Memory B cell (primary cell): Measurements from ENCODE around the gene ITGA11.

ENCODE experiments used
- ATAC-seq: fragments of 150-1000 bp; cut with Tn5 transposase; 2 replicates; pipeline ENCODE4 v1.10.0; 2021; ENCODE audit warnings: low read depth, mild to moderate bottlenecking, moderate library complexity
- DNase-seq, 2 donors: peaks; one replicate each; pipeline ENCODE4 v3.0.0; 2022; ENCODE audit warnings: low spot score in 2 of 2
- H3K27ac Mint-ChIP-seq: one replicate; pipeline ENCODE4 v1.8.0; 2022; ENCODE audit warnings: mild to moderate bottlenecking, moderate library complexity, mixed read lengths
- H3K27me3 Mint-ChIP-seq: one replicate; pipeline ENCODE4 v1.8.0; 2022; ENCODE audit warnings: mixed read lengths
- H3K36me3 Mint-ChIP-seq: one replicate; pipeline ENCODE4 v1.8.0; 2022; ENCODE audit warnings: mild to moderate bottlenecking, mixed read lengths
- H3K4me1 Mint-ChIP-seq: one replicate; pipeline ENCODE4 v1.8.0; 2022; ENCODE audit warnings: mixed read lengths
- H3K4me3 Mint-ChIP-seq: one replicate; pipeline ENCODE4 v1.8.0; 2022; ENCODE audit warnings: mild to moderate bottlenecking, moderate library complexity, mixed read lengths
- H3K9me3 Mint-ChIP-seq: one replicate; pipeline ENCODE4 v1.8.0; 2022; ENCODE audit warnings: mixed read lengths

ITGA11 gene

GRCh38 chr15:68353421-68354135 lies 78.4 kb downstream of the ITGA11 start:
- no peak for DNase-seq
- H3K27ac Mint-ChIP-seq = no peak overlapping the region
- H3K4me1 Mint-ChIP-seq = no peaks in the 10 kb centered on the region
- ATAC-seq = no peak
- no peak overlapping the region for H3K4me3 Mint-ChIP-seq
- no peaks in the 10 kb centered on the region for H3K36me3 Mint-ChIP-seq
- no peaks in the 10 kb centered on the region for H3K9me3 Mint-ChIP-seq
- peaks cover 2% of the 10 kb centered on the region for H3K27me3 Mint-ChIP-seq

GRCh38 chr15:68352401-68353062 lies 79.4 kb downstream of the ITGA11 start:
- H3K27me3 Mint-ChIP-seq = peaks cover 7% of the 10 kb centered on the region
- H3K27ac Mint-ChIP-seq = no peak overlapping the region
- H3K4me1 Mint-ChIP-seq = no peaks in the 10 kb centered on the region
- no peaks in the 10 kb centered on the region for H3K36me3 Mint-ChIP-seq
- ATAC-seq (no peak), DNase-seq (no peak)
- no peak overlapping the region for H3K4me3 Mint-ChIP-seq
- H3K9me3 Mint-ChIP-seq = no peaks in the 10 kb centered on the region

- Mint-ChIP-seq H3K4me1 (no peaks in the 10 kb centered on the region), H3K36me3 (no peaks in the 10 kb centered on the region), H3K4me3 (no peak overlapping the region), H3K27me3 (peaks cover 9% of the 10 kb centered on the region), H3K27ac (no peak overlapping the region), H3K9me3 (no peaks in the 10 kb centered on the region)
- DNase-seq = no peak
- ATAC-seq = no peak
Observed at GRCh38 chr15:68349151-68349550, 82.8 kb downstream of the ITGA11 start.

GRCh38 chr15:68348606-68349005 lies 83.4 kb downstream of the ITGA11 start:
- ATAC-seq = no peak
- no peaks in the 10 kb centered on the region for H3K9me3 Mint-ChIP-seq
- no peak overlapping the region for H3K27ac Mint-ChIP-seq
- H3K36me3 Mint-ChIP-seq = no peaks in the 10 kb centered on the region
- H3K4me3 Mint-ChIP-seq = no peak overlapping the region
- DNase-seq = no peak
- no peaks in the 10 kb centered on the region for H3K4me1 Mint-ChIP-seq
- peaks cover 9% of the 10 kb centered on the region for H3K27me3 Mint-ChIP-seq

GRCh38 chr15:68348081-68348480 lies 83.9 kb downstream of the ITGA11 start:
- DNase-seq (no peak), ATAC-seq (no peak)
- Mint-ChIP-seq H3K4me1 (no peaks in the 10 kb centered on the region), H3K27ac (no peak overlapping the region), H3K27me3 (peaks cover 9% of the 10 kb centered on the region), H3K4me3 (no peak overlapping the region), H3K9me3 (no peaks in the 10 kb centered on the region), H3K36me3 (no peaks in the 10 kb centered on the region)

- Mint-ChIP-seq H3K27me3 (peaks cover 9% of the 10 kb centered on the region), H3K9me3 (no peaks in the 10 kb centered on the region), H3K4me3 (no peak overlapping the region), H3K4me1 (no peaks in the 10 kb centered on the region), H3K36me3 (no peaks in the 10 kb centered on the region), H3K27ac (no peak overlapping the region)
- ATAC-seq (no peak), DNase-seq (no peak)
Observed at GRCh38 chr15:68347392-68347791, 84.6 kb downstream of the ITGA11 start.

GRCh38 chr15:68346979-68347378 lies 85.0 kb downstream of the ITGA11 start:
- H3K27me3 Mint-ChIP-seq = peaks cover 9% of the 10 kb centered on the region
- H3K4me3 Mint-ChIP-seq = no peak overlapping the region
- no peak for ATAC-seq
- H3K36me3 Mint-ChIP-seq = no peaks in the 10 kb centered on the region
- no peak for DNase-seq
- no peak overlapping the region for H3K27ac Mint-ChIP-seq
- no peaks in the 10 kb centered on the region for H3K9me3 Mint-ChIP-seq
- H3K4me1 Mint-ChIP-seq = no peaks in the 10 kb centered on the region

GRCh38 chr15:68345481-68345880 lies 86.5 kb downstream of the ITGA11 start:
- no peaks in the 10 kb centered on the region for H3K9me3 Mint-ChIP-seq
- H3K4me1 Mint-ChIP-seq = no peaks in the 10 kb centered on the region
- peaks cover 9% of the 10 kb centered on the region for H3K27me3 Mint-ChIP-seq
- DNase-seq (no peak), ATAC-seq (no peak)
- H3K36me3 Mint-ChIP-seq = no peaks in the 10 kb centered on the region
- no peak overlapping the region for H3K4me3 Mint-ChIP-seq
- H3K27ac Mint-ChIP-seq = no peak overlapping the region

- ATAC-seq = no peak
- H3K4me3 Mint-ChIP-seq = no peak overlapping the region
- peaks cover 9% of the 10 kb centered on the region for H3K27me3 Mint-ChIP-seq
- H3K27ac Mint-ChIP-seq = no peak overlapping the region
- no peak for DNase-seq
- no peaks in the 10 kb centered on the region for H3K4me1 Mint-ChIP-seq
- H3K36me3 Mint-ChIP-seq = no peaks in the 10 kb centered on the region
- H3K9me3 Mint-ChIP-seq = no peaks in the 10 kb centered on the region
Observed at GRCh38 chr15:68344600-68344999, 87.4 kb downstream of the ITGA11 start.

GRCh38 chr15:68343579-68344225 lies 88.3 kb downstream of the ITGA11 start:
- ATAC-seq (no peak), DNase-seq (no peak)
- Mint-ChIP-seq H3K9me3 (no peaks in the 10 kb centered on the region), H3K27me3 (peaks cover 9% of the 10 kb centered on the region), H3K4me1 (no peaks in the 10 kb centered on the region), H3K36me3 (no peaks in the 10 kb centered on the region), H3K4me3 (no peak overlapping the region), H3K27ac (no peak overlapping the region)

GRCh38 chr15:68341760-68342725 lies 89.9 kb downstream of the ITGA11 start:
- no peaks in the 10 kb centered on the region for H3K4me1 Mint-ChIP-seq
- no peaks in the 10 kb centered on the region for H3K36me3 Mint-ChIP-seq
- no peak for ATAC-seq
- peaks cover 7% of the 10 kb centered on the region for H3K27me3 Mint-ChIP-seq
- no peak for DNase-seq
- H3K9me3 Mint-ChIP-seq = no peaks in the 10 kb centered on the region
- no peak overlapping the region for H3K27ac Mint-ChIP-seq
- H3K4me3 Mint-ChIP-seq = no peak overlapping the region

- no peaks in the 10 kb centered on the region for H3K9me3 Mint-ChIP-seq
- no peak for ATAC-seq
- H3K27me3 Mint-ChIP-seq = peaks cover 4% of the 10 kb centered on the region
- no peaks in the 10 kb centered on the region for H3K4me1 Mint-ChIP-seq
- H3K27ac Mint-ChIP-seq = no peak overlapping the region
- H3K36me3 Mint-ChIP-seq = no peaks in the 10 kb centered on the region
- no peak for DNase-seq
- H3K4me3 Mint-ChIP-seq = no peak overlapping the region
Observed at GRCh38 chr15:68340726-68341671, 91.0 kb downstream of the ITGA11 start.

- ATAC-seq (no peak), DNase-seq (no peak)
- peaks cover 4% of the 10 kb centered on the region for H3K27me3 Mint-ChIP-seq
Observed at GRCh38 chr15:68339481-68339880, 92.5 kb downstream of the ITGA11 start.

More at GRCh38 chr15:68339481-68339880, 92.5 kb downstream of the ITGA11 start:
- Mint-ChIP-seq H3K27ac (no peak overlapping the region), H3K4me1 (no peaks in the 10 kb centered on the region), H3K36me3 (no peaks in the 10 kb centered on the region), H3K4me3 (no peak overlapping the region), H3K9me3 (no peaks in the 10 kb centered on the region)
